ENCODE measurements around the gene LTBP4. TPM values are rescaled to one million over a fixed set of nuclear protein-coding genes. Genes with fewer than 3 reads are reported as not detected.
A peak's percentile ranks its signal among the peaks of the same experiment; 100 is the strongest.

The LTBP4 gene
- total RNA-seq, 1 experiment from 2014 or later, result 75.4 TPM

DNA sequence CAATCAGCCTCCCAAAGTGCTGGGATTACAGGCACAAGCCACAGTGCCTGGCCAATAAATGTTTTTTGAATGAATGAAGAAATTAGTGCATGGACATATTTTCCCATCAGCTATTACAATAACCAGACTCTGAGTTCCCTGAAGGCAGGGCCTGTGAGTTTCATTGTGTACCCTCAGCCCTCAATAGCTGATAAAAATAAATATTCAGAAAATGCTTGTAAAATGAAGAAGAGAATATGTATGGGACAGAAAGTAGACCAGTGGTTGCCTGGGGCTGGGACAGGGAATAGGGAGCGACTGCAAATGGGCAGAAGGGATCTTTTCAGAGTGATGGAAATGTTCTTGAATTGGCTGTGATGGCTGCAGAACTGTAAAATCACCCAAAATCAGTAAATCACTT lies 60.4 kb downstream of the LTBP4 start:
- TF ChIP-seq TCF7L2 (IDR thresholded peaks at IDR 0.05; ENCODE audit: low read depth, low read length), result no peak
- TF ChIP-seq, protein P1, sequence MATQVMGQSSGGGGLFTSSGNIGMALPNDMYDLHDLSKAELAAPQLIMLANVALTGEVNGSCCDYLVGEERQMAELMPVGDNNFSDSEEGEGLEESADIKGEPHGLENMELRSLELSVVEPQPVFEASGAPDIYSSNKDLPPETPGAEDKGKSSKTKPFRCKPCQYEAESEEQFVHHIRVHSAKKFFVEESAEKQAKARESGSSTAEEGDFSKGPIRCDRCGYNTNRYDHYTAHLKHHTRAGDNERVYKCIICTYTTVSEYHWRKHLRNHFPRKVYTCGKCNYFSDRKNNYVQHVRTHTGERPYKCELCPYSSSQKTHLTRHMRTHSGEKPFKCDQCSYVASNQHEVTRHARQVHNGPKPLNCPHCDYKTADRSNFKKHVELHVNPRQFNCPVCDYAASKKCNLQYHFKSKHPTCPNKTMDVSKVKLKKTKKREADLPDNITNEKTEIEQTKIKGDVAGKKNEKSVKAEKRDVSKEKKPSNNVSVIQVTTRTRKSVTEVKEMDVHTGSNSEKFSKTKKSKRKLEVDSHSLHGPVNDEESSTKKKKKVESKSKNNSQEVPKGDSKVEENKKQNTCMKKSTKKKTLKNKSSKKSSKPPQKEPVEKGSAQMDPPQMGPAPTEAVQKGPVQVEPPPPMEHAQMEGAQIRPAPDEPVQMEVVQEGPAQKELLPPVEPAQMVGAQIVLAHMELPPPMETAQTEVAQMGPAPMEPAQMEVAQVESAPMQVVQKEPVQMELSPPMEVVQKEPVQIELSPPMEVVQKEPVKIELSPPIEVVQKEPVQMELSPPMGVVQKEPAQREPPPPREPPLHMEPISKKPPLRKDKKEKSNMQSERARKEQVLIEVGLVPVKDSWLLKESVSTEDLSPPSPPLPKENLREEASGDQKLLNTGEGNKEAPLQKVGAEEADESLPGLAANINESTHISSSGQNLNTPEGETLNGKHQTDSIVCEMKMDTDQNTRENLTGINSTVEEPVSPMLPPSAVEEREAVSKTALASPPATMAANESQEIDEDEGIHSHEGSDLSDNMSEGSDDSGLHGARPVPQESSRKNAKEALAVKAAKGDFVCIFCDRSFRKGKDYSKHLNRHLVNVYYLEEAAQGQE (IDR thresholded peaks at IDR 0.05; ENCODE audit: insufficient read depth in 1 of 2, low read depth in 2 of 2, low read length in 1 of 2), result no peak
- no TSS peak for BruUV-seq (replicated peaks)
- Histone ChIP-seq H3K9me3 (ENCODE audit: control insufficient read depth, insufficient read depth, low read depth, low read length) (no peaks in the 10 kb centered on the region), H3K27ac (ENCODE audit: low read length) (no peak overlapping the region), H3K4me1 (ENCODE audit: control insufficient read depth, insufficient read depth, low read length) (peaks cover 8% of the 10 kb centered on the region), H3K4me3 (ENCODE audit: low read depth in 2 of 2, low read length in 2 of 2) (no peak overlapping the region), H3K36me3 (ENCODE audit: control insufficient read depth, insufficient read depth, low read length) (no peaks in the 10 kb centered on the region), H3K27me3 (ENCODE audit: control insufficient read depth, insufficient read depth, low read length) (no peaks in the 10 kb centered on the region)
- intact Hi-C loops (cut with micrococcal nuclease; ENCODE audit: unreplicated experiment), result loop anchor here (10.0 kb wide), 1 partner anchor 143 kb away; no protein-coding TSS in a partner anchor
- in situ Hi-C loops (cut with HindIII; ENCODE audit: low pct_unique_long_range_greater_than_20kb, low sequenced_read_pairs), result no loop called here
- no peak for ATAC-seq
- DNase-seq (ENCODE audit: low read depth, low spot score), result no peak
- ChIA-PET CTCF (no interaction called here), POLR2A (interaction anchor here (0.5 kb wide), 1 partner anchor 14 kb away, joined by 3 read pairs; no protein-coding TSS in a partner anchor)

DNA sequence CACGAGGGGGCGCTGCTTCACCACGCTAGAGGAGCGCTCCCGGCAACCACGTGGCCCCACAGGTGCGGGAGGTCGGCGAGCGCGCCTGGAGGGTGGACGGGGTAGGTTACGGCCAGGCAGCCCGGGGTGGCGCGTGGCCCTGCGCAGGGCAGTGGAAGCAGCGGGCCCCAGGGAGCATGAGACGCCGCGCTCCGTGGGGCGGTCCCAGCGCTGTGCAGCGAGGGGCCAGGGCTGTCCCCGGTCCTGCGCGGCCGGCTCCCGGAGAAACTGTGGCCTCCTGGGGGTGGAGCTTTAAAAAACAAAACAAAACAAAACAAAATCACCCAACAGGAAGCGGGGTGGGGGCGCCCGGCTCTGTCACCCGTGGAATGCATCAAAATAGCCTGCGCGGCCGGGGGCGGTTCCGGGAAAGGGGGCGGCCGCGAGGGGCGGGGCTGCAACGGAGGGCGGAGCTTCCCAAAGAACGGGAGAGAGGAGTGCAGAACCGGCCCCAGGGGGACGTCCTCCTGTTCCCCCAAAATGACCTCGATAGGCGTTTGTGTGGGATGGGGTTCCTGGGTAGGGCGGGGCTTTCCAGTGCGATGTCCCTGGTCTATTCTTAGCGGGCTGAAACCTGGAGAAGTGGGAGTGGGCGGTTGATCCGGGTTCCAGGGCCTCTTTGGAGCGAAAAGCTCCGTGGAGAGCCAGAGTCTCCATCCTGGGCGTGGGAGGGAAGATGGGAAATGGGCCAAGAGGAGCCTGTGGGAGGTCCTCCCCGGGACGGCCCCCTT lies 61.9 kb downstream of the LTBP4 start:
- CTCF ChIA-PET, result interaction anchor here (0.7 to 0.8 kb wide), 3 partner anchors 93 to 340 kb away, joined by 3 to 4 read pairs (median 3); no protein-coding TSS in a partner anchor
- ATAC-seq (peak; percentile 91), DNase-seq (ENCODE audit: low read depth, low spot score) (no peak)
- peaks cover 12% of the 10 kb centered on the region for H3K4me1 ChIP-seq (ENCODE audit: control insufficient read depth, insufficient read depth, low read length)
- BruUV-seq (replicated peaks), result no TSS peak
- H3K36me3 ChIP-seq (ENCODE audit: control insufficient read depth, insufficient read depth, low read length), result no peaks in the 10 kb centered on the region
- H3K4me3 ChIP-seq (ENCODE audit: low read depth in 2 of 2, low read length in 2 of 2), result peak overlapping the region; percentile 58 to 61
- H3K27ac ChIP-seq (ENCODE audit: low read length), result 0 out of 2 replicates have a peak overlapping the region, but pooled peaks have one; percentile 29
- POLR2A ChIA-PET, result interaction anchor here (0.8 kb wide), 1 partner anchor 159 kb away, joined by 4 read pairs; no protein-coding TSS in a partner anchor
- H3K9me3 ChIP-seq (ENCODE audit: control insufficient read depth, insufficient read depth, low read depth, low read length), result no peaks in the 10 kb centered on the region
- H3K27me3 ChIP-seq (ENCODE audit: control insufficient read depth, insufficient read depth, low read length), result no peaks in the 10 kb centered on the region
- TF ChIP-seq SIN3A (IDR thresholded peaks at IDR 0.05; ENCODE audit: borderline replicate concordance, insufficient read depth, low read depth, low read length), result 0 out of 2 replicates have a peak, but pooled peaks have one; percentile 56
- TF ChIP-seq, protein P2, sequence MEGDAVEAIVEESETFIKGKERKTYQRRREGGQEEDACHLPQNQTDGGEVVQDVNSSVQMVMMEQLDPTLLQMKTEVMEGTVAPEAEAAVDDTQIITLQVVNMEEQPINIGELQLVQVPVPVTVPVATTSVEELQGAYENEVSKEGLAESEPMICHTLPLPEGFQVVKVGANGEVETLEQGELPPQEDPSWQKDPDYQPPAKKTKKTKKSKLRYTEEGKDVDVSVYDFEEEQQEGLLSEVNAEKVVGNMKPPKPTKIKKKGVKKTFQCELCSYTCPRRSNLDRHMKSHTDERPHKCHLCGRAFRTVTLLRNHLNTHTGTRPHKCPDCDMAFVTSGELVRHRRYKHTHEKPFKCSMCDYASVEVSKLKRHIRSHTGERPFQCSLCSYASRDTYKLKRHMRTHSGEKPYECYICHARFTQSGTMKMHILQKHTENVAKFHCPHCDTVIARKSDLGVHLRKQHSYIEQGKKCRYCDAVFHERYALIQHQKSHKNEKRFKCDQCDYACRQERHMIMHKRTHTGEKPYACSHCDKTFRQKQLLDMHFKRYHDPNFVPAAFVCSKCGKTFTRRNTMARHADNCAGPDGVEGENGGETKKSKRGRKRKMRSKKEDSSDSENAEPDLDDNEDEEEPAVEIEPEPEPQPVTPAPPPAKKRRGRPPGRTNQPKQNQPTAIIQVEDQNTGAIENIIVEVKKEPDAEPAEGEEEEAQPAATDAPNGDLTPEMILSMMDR (IDR thresholded peaks at IDR 0.05), result peak; percentile 92; the same call in 1 of the 2 replicates
- TF ChIP-seq, protein P1 (IDR thresholded peaks at IDR 0.05; ENCODE audit: insufficient read depth in 1 of 2, low read depth in 2 of 2, low read length in 1 of 2), result no peak
- in situ Hi-C loops (cut with HindIII; ENCODE audit: low pct_unique_long_range_greater_than_20kb, low sequenced_read_pairs), result no loop called here
- intact Hi-C loops (cut with micrococcal nuclease; ENCODE audit: unreplicated experiment), result loop anchor here (10.0 kb wide), 1 partner anchor 142 kb away; no protein-coding TSS in a partner anchor
